Neural cell (in vitro differentiated cells): ENCODE measurements around the gene TEKT3.

Source experiments
- CTCF ChIP-seq: fragments of 450-650 bp; IDR thresholded peaks from 2 replicates; pipeline ENCODE4 v1.5.1; 2014; ENCODE audit warnings: antibody characterized with exemption, mild to moderate bottlenecking, moderate library complexity; ENCODE audit not compliant: poor library complexity, severe bottlenecking
- EP300 ChIP-seq: fragments of 450-650 bp; conservative IDR thresholded peaks from 2 replicates; pipeline ENCODE4 v1.6.1; 2014; ENCODE audit warnings: antibody characterized with exemption, mild to moderate bottlenecking, moderate library complexity; ENCODE audit not compliant: poor library complexity, severe bottlenecking
- EZH2 ChIP-seq: fragments of 200-600, 300-800 bp; shearing (Covaris generic), sonication (generic); IDR thresholded peaks from 2 replicates; pipeline ENCODE4 v1.6.1; 2014; ENCODE audit warnings: antibody characterized with exemption, low read length, borderline replicate concordance, mild to moderate bottlenecking; ENCODE audit not compliant: insufficient read depth, poor library complexity, severe bottlenecking
- MXI1 ChIP-seq: fragments of 450-650 bp; conservative IDR thresholded peaks from 2 replicates; pipeline ENCODE4 v1.6.1; 2014; ENCODE audit warnings: antibody characterized with exemption, mild to moderate bottlenecking; ENCODE audit not compliant: poor library complexity, severe bottlenecking
- POLR2AphosphoS5 ChIP-seq: IDR thresholded peaks from 2 replicates; pipeline ENCODE4 v1.6.1; 2012
- RAD21 ChIP-seq: fragments of 450-650 bp; conservative IDR thresholded peaks from 2 replicates; pipeline ENCODE4 v1.6.1; 2014; ENCODE audit warnings: antibody characterized with exemption, mild to moderate bottlenecking, moderate library complexity
- REST ChIP-seq: IDR thresholded peaks from 2 replicates; pipeline ENCODE4 v1.6.1; 2012; ENCODE audit warnings: borderline replicate concordance
- TAF1 ChIP-seq: IDR thresholded peaks from 2 replicates; pipeline ENCODE4 v1.6.1; 2012; ENCODE audit warnings: low read depth

- no peak for TF ChIP-seq POLR2AphosphoS5
- no peak for TF ChIP-seq CTCF
- no peak for TF ChIP-seq RAD21
- no peak for TF ChIP-seq EZH2
- TF ChIP-seq REST = no peak
- TF ChIP-seq EP300 = no peak
- no peak for TF ChIP-seq MXI1
- TF ChIP-seq TAF1 = no peak
These were observed 19.7 kb downstream of the TEKT3 start for GRCh38 chr17:15321556-15322251.
